Stimulated activated CD8-positive, alpha-beta memory T cell treated with anti-CD3 and anti-CD28 coated beads, Interleukin-12 subunit alpha, Interleukin-12 subunit beta, amount 100 ng/mL, for 24 hours (primary cell): ENCODE results near the gene CARD6.
"Not testable (repeated sequence)": the region's sequence is repeated elsewhere in the genome, so short reads cannot be mapped to it uniquely, and the experiment has no call there.

Experiments
- DNase-seq: peaks from one replicate; pipeline ENCODE4 v3.0.0-alpha.2; 2020; ENCODE audit errors: extremely low read depth

The CARD6 gene

DNA sequence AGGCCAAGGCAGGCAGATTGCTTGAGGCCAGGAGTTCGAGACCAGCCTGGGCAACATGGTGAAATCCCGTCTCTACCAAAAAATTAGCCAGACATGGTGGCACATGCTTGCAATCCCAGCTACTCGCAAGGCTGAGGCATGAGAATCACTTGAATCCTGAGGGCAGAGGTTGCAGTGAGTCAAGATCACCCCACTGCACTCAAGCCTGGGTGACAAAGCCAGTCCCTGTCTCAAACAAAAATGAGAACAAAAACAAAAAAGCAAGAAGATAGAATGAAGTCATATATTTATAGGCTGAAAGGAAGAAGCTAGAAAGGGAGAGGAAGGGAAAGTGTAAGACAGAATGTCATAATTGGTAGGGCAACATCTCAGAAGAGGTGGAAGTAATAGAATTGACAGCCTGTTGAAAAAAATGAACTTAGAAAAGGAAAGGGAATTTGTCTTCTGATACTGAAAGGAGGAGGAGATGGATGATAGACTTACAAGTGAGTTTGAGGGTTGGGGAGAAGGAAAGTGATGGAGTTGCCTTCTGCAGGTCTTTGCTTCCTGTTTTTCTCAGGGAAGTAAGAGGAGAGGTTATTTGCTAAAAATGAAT, 32.2 kb downstream of the CARD6 start:
- no peak for DNase-seq

- DNase-seq, result no peak
Measured at GRCh38 chr5:40875958-40876357, 34.8 kb downstream of the CARD6 start.

GRCh38 chr5:40877371-40877988, 36.3 kb downstream of the CARD6 start:
- no peak for DNase-seq

DNA sequence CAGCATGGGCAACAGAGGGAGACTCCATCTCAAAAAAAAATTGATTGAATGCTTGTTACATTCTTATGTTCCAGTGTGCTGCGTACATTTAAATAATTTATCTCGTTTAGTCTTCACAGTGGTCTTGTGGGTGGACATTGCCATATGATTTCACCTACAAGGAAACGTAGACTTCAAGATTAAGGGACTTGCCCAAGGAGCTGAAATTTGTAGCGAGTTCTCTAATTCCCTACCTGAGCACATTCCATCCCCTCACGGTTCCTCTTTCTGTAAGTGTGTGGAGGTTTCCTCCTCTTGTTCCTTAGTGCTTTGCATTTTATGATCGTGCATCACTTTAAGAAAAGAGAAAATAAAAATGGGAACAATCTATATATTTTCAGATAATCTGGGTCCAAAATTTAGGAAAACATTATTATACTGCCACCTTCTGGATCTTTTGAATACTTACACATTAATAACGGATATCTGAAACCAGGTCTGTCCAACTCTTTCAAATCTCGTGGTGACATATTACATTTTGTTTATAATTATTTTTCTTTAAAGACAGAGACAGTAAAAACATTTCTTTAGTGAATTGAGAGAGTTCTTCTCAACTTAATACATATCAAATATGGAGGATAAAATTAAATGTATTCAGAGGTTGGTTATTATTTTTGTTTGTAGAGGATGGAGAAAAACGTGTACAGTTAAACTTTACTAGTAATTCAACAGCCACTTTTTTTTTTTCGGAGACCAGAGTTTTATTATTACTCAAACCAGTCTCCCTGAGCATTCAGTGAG, 38.2 kb downstream of the CARD6 start:
- DNase-seq, result no peak

DNA sequence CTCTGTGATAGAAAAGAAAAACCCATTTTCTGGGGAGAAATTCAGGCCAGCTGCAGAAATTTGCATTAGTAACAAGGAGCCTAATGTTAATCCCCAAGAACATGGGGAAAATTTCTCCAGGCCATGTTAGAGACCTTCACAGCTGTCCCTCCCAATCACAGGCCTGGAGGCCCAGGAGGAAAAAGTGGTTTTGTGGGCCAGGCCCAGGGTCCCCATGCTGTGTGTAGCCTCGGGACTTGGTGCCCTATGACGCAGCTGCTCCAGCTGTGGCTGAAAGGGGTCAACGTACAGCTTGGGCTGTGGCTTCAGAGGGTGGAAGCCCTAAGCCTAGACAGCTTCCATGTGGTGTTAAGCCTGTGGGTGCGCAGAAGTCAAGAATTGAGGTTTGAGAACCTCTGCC, 41.1 kb downstream of the CARD6 start:
- no peak for DNase-seq

- DNase-seq, result not testable (repeated sequence)
Measured at GRCh38 chr5:40883051-40883450, 41.9 kb downstream of the CARD6 start.

DNA sequence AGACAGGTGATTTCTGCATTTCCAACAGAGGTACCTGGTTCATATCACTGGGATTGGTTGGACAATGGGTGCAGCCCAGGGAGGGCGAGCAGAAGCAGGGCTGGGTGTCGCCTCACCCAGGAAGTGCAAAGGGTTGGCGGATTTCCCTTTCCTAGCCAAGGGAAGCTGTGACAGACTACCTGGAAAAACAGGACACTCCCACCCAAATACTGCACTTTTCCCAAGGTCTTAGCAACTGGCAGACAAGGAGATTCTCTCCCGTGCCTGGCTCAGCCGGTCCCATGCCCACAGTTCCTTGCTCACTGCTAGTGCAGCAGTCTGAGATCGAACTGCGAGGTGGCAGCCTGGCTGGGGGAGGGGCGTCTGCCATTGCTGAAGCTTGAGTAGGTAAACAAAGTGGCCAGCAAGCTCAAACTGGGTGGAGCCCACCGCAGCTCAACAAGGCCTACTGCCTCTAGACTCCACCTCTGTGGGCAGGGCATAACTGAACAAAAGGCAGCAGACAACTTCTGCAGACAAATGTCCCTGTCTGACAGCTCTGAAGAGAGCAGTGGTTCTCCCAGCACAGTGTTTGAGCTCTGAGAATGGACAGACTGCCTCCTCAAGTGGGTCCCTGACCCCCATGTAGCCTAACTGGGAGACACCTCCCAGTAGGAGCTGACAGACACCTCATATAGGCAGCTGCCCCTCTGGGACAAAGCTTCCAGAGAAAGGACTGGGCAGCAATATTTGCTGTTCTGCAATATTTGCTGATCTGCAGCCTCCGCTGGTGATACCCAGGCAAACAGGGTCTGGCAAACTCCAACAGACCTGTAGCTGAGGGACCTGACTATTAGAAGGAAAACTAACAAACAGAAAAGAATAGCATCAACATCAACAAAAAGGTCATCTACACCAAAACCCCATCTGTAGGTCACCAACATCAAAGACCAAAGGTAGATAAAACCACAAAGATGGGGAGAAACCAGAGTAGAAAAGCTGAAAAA, 54.6 kb downstream of the CARD6 start:
- not testable (repeated sequence) for DNase-seq

DNA sequence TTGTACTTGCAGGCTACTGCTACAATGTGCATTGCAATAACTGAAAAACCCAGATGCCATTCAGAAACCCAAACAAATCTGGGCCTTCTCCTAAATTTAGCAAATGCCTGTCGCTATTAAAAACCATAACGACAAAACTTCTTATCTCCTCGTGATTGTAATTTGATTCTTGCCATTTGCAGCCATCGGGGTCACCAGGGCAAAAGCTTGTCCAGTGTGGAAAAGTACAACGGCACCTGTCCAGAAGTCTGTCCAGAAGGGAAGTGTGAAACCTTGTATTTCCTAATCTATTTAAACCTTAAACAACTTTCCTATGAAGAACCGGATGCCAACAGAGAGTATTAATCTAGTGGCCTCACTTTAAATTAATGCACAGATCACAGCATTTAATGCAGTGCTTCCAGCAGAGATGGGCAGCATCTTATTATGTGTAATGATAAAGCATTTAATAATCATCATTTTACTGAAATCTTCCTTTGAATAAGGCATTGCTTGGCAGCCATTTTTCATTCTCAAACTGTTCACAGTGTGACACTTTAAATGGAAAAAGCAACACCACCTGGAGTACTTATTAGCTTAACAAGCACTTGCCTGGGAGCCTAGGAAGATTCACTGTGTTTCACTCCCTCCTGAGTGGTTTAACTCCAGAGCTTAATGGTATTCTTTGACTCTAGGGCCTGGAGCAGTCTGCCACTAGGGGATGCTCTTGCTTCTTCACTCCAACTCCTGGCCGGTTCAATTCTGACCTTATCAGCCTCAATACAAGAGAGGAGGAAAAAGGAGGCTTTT, 63.2 kb downstream of the CARD6 start:
- no peak for DNase-seq

DNA sequence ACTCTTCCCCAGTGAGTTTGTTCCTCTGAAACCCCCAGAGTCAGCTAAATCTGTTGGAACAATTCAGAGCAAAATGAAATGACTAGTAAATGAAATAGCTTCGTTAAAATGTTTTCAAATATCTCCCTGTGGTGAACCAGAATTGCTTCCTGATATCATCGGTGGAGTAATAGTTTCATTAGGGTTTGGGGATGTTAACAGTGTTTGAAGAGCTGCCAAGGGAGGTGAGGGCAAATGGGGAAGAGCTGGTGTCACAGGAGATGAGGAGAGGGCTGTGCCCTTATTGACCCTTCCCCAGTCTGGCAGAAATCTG, 63.8 kb downstream of the CARD6 start:
- DNase-seq, result no peak

GRCh38 chr5:40906351-40906751, 65.2 kb downstream of the CARD6 start:
- no peak for DNase-seq

GRCh38 chr5:40909264-40909663, 68.1 kb downstream of the CARD6 start, which contains the start of gene C7:
Gene C7 (plus strand): TSS chr5:40909497. CDS start chr5:40909611, 114 bp downstream.
- no peak for DNase-seq

DNA sequence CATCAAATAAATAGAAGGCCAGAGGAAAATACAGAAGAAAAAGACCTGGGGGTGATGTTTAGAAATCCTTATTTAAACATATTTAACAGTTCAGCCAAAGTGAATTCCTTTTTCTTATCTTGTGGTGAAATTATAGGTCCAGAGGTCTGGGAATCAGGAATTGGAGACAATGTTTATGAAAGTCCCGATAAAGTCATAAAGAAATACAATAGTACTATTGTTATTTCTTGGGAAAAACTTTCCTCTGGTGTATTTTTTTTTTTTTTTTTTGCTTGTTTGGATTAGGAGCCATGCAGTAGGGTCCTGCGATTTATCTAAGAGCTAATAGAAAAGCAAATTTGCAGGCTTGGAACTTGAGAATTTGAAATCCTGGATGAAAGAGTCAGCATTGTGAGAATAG, 68.6 kb downstream of the CARD6 start:
- no peak for DNase-seq
